ENCODE data around the gene ZCCHC24.

The ZCCHC24 gene

DNA sequence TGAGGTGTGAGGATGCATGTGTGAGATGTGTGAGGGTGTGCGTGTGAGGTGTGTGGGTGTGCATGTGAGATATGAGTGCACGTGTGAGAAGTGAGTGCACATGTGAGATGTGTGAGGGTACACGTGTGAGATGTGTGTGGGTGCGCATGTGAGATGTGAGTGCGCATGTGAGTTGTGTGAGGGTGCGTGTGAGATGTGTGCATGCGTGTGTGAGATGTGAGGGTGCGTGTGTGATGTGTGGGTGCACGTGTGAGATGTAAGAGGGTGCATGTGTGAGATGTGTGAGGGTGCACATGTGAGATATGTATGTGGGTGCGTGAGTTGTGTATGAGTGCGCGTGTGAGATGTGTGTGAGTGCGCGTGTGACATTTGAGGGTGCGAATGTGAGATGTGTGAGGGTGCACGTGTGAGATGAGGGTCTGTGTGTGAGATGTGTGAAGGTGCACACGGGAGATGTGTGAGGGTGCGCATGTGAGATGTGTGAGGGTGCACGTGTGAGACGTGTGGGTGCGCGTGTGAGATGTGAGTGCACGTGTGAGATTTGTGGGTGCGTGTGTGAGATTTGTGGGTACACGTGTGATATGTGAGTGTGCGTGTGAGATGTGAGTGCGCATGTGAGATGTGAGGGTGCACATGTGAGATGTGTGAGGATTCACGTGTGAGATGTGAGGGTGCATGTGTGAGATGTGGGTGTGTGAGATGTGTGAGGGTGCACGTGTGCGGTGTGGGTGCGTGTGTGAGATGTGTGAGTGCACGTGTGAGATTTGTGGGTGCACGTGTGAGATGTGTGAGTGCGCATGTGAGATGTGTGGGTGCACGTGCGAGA, 67.7 kb downstream of the ZCCHC24 start:
- no peak for TF ChIP-seq ZFX (IDR thresholded peaks at IDR 0.05)
- TF ChIP-seq, protein P1, sequence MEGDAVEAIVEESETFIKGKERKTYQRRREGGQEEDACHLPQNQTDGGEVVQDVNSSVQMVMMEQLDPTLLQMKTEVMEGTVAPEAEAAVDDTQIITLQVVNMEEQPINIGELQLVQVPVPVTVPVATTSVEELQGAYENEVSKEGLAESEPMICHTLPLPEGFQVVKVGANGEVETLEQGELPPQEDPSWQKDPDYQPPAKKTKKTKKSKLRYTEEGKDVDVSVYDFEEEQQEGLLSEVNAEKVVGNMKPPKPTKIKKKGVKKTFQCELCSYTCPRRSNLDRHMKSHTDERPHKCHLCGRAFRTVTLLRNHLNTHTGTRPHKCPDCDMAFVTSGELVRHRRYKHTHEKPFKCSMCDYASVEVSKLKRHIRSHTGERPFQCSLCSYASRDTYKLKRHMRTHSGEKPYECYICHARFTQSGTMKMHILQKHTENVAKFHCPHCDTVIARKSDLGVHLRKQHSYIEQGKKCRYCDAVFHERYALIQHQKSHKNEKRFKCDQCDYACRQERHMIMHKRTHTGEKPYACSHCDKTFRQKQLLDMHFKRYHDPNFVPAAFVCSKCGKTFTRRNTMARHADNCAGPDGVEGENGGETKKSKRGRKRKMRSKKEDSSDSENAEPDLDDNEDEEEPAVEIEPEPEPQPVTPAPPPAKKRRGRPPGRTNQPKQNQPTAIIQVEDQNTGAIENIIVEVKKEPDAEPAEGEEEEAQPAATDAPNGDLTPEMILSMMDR (conservative IDR thresholded peaks at IDR 0.05): no peak
- no peak overlapping the region for H3K27ac ChIP-seq

DNA sequence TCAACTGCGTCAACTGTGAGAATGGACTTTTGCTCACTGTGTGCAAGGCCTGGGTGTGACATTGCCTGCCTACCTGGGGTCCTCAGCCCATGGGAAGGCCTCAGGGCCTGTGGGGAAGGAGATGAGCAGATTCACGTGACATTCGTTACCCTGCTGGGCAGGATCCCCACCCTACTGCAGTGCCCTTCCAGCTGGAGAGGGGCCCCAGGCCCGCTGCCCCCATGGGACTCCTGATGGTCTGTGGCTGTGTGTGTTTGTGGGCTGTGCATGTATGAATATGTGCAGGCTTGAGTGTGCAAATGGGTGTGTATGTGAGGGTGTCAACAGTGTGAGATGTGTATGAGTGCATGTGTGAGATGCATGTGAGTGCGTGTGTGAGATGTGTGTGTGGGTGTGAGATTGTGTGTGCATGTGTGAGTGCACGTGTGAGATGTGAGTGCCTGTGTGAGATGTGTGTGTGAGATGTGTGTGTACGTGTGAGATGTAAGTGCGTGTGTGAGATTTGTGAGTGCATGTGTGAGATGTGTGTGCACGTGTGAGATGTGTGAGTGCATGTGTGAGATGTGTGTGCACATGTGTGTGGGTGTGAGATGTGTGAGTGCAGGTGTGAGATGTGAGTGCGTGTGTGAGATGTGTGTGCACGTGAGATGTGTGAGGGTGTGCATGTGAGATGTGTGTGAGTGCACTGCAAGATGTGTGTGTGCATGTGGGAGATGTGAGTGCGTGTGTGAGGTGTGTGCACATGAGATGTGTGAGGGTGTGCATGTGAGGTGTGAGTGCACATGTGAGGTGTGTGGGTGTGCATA, 68.5 kb downstream of the ZCCHC24 start:
- H3K27ac ChIP-seq: no peak overlapping the region
- TF ChIP-seq, protein P1 (conservative IDR thresholded peaks at IDR 0.05): no peak
- TF ChIP-seq ZFX (IDR thresholded peaks at IDR 0.05): no peak

DNA sequence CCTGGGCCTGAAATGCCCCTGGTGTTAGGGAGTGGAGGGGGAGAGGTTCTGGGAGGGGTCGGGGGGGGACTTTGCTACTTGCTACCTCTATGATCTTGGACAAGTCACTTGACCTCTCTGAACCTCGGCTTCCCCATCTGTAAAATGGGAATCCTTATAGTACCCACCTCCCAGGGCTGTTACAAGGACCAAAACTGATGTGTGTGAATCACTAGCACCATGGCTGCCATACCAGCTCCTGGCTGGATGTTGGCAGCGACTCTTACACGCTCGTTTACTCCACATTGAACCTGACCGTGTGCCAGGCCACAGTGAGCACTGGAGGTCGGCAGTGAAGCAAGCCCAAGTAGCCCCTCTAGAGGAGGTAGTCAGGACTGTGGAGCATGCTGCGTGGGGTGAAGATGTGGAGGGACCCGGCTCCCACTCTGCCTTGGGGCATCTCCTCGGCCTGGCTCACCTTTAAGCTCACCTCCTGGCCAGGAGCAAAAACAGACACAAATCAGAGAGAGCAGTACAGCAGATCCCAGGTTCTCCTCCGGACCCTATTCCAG, 69.3 kb downstream of the ZCCHC24 start:
- H3K27ac ChIP-seq: no peak overlapping the region
- TF ChIP-seq, protein P1 (conservative IDR thresholded peaks at IDR 0.05): no peak
- TF ChIP-seq ZFX (IDR thresholded peaks at IDR 0.05): no peak

DNA sequence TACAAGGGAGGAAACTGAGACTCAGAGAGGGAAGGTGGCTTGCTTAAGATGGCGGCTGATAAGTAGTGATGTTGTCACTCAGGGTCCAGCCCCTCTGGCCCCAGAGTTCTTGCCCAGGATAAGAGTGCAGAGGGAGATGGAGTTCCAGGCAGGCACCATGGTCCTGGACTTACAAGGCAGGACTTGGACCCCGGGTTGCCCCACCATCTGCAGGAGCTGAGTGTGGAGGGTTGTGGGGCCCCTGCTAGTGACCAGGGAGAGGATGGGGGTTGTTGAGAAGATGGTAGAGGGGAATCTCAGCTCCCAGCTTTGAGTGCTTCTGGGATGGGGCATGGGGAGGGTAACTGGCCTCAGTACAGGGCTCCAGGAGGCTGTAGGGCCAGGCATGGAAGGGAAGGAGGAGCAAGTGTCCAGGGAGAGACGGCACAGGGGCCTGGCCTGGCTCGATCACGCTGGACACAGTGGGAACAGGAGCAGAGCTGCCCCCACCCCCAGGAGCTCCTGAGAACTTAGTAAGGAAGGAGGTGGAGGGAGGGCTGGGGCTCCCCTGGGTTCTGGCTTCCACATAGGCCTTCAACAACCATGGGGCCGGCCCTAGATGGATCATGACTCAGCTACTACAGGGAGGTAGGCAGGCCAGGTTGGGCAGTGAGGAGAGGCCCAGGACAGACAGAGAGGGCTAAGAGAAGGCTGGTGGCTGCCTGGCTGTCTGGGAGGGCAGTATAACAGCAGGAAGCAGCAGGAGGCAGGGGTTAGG, 69.9 kb downstream of the ZCCHC24 start:
- TF ChIP-seq, protein P1 (conservative IDR thresholded peaks at IDR 0.05): no peak
- TF ChIP-seq ZFX (IDR thresholded peaks at IDR 0.05): no peak
- no peak overlapping the region for H3K27ac ChIP-seq

DNA sequence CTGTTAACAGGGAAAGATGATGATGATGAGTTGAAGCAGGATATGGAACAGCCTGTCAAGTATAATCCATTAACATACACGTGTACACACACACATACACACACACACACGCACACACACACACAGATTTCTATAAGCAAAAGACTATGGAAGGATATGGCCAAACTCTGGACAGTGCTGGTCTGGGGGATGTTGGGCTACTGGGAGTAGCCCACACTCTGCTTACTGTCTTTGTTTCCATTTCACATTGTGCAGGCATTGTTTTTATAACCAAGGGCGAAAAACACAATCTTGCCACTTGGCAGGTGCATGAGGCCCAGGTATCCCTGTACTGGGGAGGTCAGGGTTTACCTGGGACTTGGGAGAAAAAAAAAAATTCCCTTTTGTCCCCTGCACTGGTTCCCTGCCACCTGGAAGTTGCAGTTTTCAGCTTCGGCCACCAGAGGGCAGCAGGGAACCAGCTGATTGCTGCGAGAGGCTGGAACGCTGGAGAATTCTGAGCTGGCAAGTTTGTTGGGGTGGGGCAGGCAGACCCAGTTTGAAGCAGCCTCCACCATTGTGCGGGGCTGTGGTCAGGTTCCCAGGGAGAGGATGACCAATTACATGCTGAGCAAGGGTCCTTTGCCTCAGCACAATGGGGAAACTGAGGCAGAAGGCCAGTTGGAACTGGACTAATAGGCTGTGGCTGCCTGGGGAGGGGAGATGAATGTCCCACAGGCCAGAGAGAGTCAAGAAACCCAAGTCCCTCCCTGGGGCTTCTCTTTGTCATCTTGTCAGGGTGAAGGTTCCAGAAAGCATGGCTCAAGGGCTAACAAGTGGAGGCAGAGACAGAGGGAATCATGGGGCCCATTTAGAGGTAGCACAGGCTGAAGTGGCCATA, 70.9 kb downstream of the ZCCHC24 start:
- H3K27ac ChIP-seq: no peak overlapping the region
- TF ChIP-seq, protein P1 (conservative IDR thresholded peaks at IDR 0.05): peak; percentile 96
- no peak for TF ChIP-seq ZFX (IDR thresholded peaks at IDR 0.05)

DNA sequence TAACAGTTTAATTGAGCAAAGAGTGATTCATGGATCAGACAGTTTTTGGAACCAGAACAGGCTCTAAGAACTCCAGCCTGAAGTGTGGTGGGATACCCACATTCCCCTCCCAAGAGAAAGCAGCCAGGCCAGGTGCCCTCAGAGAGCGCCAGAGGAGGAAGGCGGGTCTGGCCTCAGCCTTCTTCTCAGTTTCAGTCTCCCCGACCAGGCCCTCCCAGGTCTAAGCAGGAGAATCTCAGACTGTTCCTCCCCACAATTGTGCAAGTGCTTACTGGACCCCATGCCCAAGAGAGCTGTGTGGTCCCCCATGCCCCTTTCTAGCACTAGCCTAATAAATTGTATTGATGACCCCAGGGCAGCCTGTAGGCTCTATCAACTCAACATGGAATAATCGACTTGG, 72.6 kb downstream of the ZCCHC24 start:
- no peak for TF ChIP-seq ZFX (IDR thresholded peaks at IDR 0.05)
- TF ChIP-seq, protein P1 (conservative IDR thresholded peaks at IDR 0.05): no peak
- no peak overlapping the region for H3K27ac ChIP-seq
